NCI-H146 (cell line): ENCODE results near the gene FES.
A peak's percentile ranks its signal among the peaks of the same experiment; 100 is the strongest.
"Not testable (repeated sequence)": the region's sequence is repeated elsewhere in the genome, so short reads cannot be mapped to it uniquely, and the experiment has no call there.

Experiments used
- DNase-seq: peaks from one replicate; lab custom pipeline; 2025; lab: John Stamatoyannopoulos, UW

FES gene

GRCh38 chr15:90862487-90862886, 21.8 kb upstream of the FES start:
- no peak for DNase-seq

- DNase-seq: no peak
These were observed 21.1 kb upstream of the FES start for GRCh38 chr15:90862964-90863778.

- no peak for DNase-seq
These were observed 20.3 kb upstream of the FES start for GRCh38 chr15:90863987-90864386.

- DNase-seq: no peak
These were observed 19.8 kb upstream of the FES start for GRCh38 chr15:90864507-90864906.

- no peak for DNase-seq
These were observed 18.6 kb upstream of the FES start for GRCh38 chr15:90865702-90866101.

- DNase-seq: no peak
These were observed 18.1 kb upstream of the FES start for GRCh38 chr15:90866161-90866715.

- no peak for DNase-seq
These were observed 17.5 kb upstream of the FES start for GRCh38 chr15:90866800-90867199.

GRCh38 chr15:90868261-90868689, 16.0 kb upstream of the FES start, which contains the start of gene FURIN:
Gene FURIN (plus strand): TSS chr15:90868588. CDS start chr15:90875741, 7,153 bp downstream.
- no peak for DNase-seq

GRCh38 chr15:90869140-90869541, 15.2 kb upstream of the FES start:
- DNase-seq: no peak

- no peak for DNase-seq
These were observed 14.5 kb upstream of the FES start for GRCh38 chr15:90869601-90870353.

GRCh38 chr15:90870354-90871138, 13.8 kb upstream of the FES start:
- DNase-seq: no peak

- peak; percentile 20 for DNase-seq
These were observed 13.1 kb upstream of the FES start for GRCh38 chr15:90871139-90871715.

- DNase-seq: peak; percentile 32
These were observed 12.4 kb upstream of the FES start for GRCh38 chr15:90871716-90872485.

GRCh38 chr15:90872486-90873184, 11.7 kb upstream of the FES start:
- DNase-seq: no peak

GRCh38 chr15:90873488-90873997, 10.8 kb upstream of the FES start:
- no peak for DNase-seq

- peak; percentile 85 for DNase-seq
These were observed 10.2 kb upstream of the FES start for GRCh38 chr15:90873998-90874605.

- DNase-seq: not testable (repeated sequence)
These were observed 9.3 kb upstream of the FES start for GRCh38 chr15:90874986-90875385.

GRCh38 chr15:90875549-90875981, 8.7 kb upstream of the FES start:
- no peak for DNase-seq

- DNase-seq: no peak
These were observed 8.3 kb upstream of the FES start for GRCh38 chr15:90876046-90876445.
